KOPT-K1 (cell line): ENCODE results near the gene KLHL14.

Experiments used
- H3K27ac ChIP-seq: fragments of 200-600 bp; sonication (generic); 2 replicates; pipeline ENCODE4 v1.5.1; 2016; ENCODE audit warnings: antibody characterized with exemption, mild to moderate bottlenecking, low read depth, low read length; ENCODE audit not compliant: poor library complexity, severe bottlenecking
- H3K36me3 ChIP-seq: fragments of 200-600 bp; sonication (generic); 2 replicates; pipeline ENCODE4 v1.5.1; 2017; ENCODE audit warnings: antibody characterized with exemption, mild to moderate bottlenecking, low read length, moderate library complexity; ENCODE audit not compliant: insufficient read depth
- H3K9me3 ChIP-seq: fragments of 200-600 bp; sonication (generic); 2 replicates; pipeline ENCODE4 v1.5.1; 2017; ENCODE audit warnings: antibody characterized with exemption, low read length, mild to moderate bottlenecking; ENCODE audit not compliant: insufficient read depth, poor library complexity, severe bottlenecking

The KLHL14 gene

DNA sequence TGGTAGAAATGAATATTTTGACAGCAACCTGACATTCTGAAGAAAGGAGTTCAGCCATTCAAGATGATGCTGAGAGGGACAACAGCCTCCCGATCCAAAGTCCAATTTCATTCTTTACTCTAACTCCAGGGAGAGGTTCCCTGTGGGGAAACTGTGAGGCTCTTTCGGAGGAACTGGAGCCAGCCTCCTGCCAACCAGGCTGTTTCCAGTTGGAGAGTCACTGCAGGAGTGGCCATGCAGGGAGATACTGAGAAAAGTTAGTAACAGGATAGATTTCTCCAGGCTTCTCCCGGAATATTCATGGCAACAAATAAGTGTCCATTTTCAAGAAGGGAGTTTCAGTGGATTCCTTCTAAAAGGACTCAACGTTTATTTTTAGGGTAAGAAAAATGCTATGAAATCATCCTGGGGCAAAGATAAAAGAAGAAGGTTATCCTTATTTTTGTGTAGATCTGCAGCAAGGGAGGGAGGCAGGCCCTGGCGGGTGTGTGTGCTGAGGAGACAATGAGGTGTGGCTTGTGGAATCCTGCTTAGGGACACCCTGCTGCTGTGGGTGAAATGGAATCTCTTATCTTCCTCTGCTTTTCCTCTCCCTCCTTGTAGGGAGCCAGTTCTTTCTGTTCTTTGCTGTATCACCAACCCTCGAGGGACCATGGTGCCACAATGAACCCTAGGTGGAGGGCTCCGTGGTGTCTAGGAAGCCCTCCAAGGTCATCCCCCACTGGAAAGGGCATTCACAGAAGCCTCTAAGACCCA lies 18.1 kb downstream of the KLHL14 start:
- H3K27ac ChIP-seq = no peak overlapping the region
- H3K9me3 ChIP-seq = no peaks in the 10 kb centered on the region

DNA sequence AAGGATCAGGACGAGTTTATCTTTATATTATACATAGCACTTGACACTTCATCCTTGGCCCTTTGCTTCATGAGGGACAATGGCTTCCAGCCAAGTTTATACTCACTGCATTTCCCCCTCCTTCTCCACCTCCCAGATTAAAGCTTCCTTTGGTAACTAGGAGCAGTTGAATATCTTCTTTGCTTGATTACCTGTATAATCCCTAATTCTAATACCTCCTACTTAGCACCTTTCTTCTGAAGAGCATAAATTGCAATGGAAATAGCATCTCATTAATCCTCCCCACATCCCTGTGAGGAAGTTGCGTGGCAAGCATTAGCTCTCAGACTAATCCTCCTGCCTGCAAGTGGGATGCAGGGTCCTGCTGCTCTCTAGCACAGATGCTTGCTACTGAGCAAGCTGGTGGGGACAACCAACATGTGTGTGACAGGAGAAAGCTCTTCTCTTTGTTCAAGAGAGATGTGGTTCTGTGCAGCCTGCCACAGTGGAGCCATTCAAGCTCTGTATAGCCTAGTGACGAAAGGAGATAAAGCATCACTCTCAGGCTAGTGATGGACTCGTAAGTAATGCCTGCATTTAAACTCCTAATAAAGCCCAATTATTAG lies 19.1 kb downstream of the KLHL14 start:
- H3K36me3 ChIP-seq = no peaks in the 10 kb centered on the region

More for the DNA sequence above, 18.1 kb downstream of the KLHL14 start:
- H3K36me3 ChIP-seq = no peaks in the 10 kb centered on the region

DNA sequence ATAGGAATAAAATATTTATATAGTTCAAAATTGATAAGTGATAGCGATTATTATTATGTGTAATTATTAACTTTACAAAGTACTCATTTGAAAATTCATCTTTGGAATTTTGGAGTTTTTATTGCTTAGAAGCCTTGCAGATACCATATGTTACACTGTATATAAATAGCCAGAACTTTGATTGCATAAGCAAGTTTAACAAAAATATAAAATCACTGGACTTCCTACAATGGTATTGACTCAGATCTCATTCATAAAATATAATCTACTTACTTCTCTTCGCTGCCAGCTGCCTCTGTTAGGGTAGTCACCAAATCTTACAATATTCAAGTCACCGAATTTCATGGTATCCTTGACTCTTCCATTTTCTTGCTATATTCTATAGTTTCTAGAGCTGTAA lies 22.5 kb downstream of the KLHL14 start:
- no peaks in the 10 kb centered on the region for H3K9me3 ChIP-seq
- H3K36me3 ChIP-seq = no peaks in the 10 kb centered on the region

More for the DNA sequence above, 19.1 kb downstream of the KLHL14 start:
- no peak overlapping the region for H3K27ac ChIP-seq
- H3K9me3 ChIP-seq = no peaks in the 10 kb centered on the region

DNA sequence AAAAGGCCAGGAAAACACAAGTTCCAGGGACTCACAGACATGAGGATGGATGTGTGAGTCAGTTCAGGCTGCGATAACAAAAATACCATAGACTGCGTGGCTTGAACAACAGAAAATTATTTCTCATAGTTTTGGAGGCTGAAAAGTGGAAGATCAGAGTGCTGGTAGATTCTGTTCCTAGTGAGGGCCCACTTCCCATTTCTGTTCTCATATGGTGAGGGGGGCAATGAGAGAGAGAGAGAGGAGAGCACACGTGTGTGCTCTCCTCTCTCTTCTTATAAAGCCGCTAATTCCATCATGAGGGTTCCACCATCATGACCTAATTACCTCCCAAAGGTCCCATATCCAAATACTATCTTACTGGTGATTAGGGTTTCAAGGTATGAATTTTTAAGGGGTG lies 23.0 kb downstream of the KLHL14 start:
- no peaks in the 10 kb centered on the region for H3K36me3 ChIP-seq
- no peaks in the 10 kb centered on the region for H3K9me3 ChIP-seq
- no peak overlapping the region for H3K27ac ChIP-seq

More for the DNA sequence above, 22.5 kb downstream of the KLHL14 start:
- H3K27ac ChIP-seq = no peak overlapping the region

DNA sequence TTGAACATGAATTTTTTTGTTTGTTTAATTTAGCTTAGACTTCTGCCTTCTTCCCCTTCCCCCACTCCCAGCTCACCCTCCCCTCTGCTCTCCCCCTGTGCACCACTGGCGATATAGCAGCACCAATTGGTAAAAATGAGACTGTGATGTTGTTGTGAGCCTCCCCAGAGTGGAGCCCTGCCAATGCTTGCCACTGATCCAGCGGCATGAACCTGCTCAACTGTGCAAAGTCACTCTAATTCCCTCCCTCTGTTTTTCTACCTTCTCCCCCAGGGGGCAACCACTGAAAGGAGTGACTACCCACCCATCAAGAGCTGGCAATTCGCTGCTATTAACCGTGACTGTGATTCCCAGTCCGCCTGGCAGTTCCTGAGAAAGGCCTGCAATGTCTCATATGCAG lies 30.2 kb downstream of the KLHL14 start:
- Histone ChIP-seq H3K9me3 (no peaks in the 10 kb centered on the region), H3K36me3 (no peaks in the 10 kb centered on the region), H3K27ac (no peak overlapping the region)

DNA sequence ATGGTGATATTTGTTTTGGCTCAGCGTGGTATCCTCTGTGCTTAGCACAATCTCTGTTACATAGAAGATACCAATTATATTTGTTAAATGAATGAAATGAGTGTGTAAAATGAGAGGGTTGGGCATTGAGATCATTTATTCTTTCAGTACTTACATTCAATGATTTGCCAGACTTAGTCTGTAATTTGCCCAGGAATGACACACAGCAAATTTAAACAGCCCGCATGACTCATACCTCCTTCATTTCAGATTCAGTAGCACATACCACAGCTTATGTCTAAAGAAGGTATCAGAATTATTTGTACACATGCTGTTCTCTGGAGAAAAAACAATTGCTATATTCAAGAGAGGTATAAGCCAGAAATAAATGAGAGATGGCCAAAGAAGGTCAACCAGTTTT lies 37.0 kb downstream of the KLHL14 start:
- Histone ChIP-seq H3K9me3 (no peaks in the 10 kb centered on the region), H3K36me3 (no peaks in the 10 kb centered on the region), H3K27ac (no peak overlapping the region)

DNA sequence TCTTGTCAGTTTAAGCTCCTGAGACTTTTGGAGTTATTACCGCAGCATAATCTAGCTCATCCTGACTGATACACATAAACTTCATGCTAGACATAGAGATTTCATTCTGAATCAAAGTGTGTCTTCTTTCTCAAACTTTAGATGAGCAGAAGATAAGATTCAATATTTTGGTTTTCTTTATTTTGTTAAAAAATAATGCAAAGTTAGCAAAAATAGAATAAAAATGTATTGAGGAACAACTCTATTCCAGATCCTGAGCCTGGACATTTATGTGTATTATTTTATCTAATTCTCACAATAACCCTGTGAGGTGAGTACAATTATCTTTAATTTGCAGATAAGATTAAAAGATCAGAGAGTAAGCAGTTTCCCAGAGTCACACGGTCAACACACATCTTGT lies 38.4 kb downstream of the KLHL14 start:
- Histone ChIP-seq H3K36me3 (no peaks in the 10 kb centered on the region), H3K9me3 (no peaks in the 10 kb centered on the region), H3K27ac (no peak overlapping the region)

DNA sequence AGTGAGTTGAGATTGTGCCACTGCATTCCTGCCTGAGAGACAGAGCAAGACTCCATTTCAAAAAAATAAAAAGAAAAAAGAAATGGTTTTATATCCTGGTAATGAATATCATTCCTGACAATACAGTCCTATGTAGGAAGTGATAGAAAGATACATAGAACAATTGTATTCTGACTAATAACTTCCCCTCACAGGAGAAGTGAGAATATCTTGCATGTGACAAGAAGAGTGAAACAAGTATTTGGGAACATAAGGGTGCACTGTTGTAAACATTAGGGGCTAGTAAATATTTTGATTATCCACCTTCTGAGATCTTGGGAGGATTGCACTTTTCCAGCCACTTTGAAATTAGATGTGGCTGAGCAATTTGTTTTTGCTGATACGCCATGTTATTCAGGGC lies 40.7 kb downstream of the KLHL14 start:
- no peaks in the 10 kb centered on the region for H3K36me3 ChIP-seq
- H3K27ac ChIP-seq = no peak overlapping the region
- H3K9me3 ChIP-seq = no peaks in the 10 kb centered on the region

DNA sequence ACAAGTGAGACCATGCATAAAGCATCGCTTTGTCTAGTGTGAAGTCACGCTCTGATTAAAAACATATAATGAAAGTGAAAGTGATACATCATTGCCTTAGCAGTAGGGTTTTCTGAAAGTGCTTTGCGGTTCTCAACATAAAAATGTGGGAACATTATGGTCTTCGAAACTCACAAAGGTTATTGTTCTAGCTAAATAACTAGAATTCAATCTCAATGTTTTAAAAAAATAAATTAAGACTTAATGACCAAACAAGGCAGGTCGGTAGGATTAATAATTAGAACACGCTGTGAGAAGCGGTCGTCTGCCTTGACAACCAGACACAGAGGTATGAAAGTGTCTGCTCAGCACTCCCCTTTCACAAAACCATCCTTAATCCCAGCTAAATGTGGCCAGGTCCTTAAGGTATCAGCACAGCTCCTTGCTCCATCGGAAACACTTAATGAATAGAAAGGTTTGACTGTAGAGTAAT lies 42.2 kb downstream of the KLHL14 start:
- H3K9me3 ChIP-seq = no peaks in the 10 kb centered on the region
- peak overlapping the region; percentile 23 for H3K27ac ChIP-seq

DNA sequence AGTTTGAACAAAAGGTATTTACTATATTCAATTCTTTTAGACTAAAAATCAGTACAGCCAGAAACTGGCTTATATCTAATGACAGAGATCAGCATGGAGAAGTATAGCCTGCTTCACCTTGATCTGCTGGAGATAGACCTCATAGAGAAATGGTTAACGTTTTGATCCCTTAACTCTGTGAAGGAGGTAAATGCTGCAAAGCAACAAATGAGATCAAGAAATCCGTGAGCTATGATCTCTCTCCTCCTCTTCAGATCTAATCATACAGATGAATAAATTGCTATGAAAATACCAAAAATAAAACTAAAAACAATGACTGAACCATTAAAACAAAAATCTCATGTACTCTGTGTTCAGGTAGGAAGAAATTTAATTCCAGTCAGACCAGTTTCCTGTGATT lies 42.8 kb downstream of the KLHL14 start:
- no peaks in the 10 kb centered on the region for H3K36me3 ChIP-seq

More for the DNA sequence above, 42.2 kb downstream of the KLHL14 start:
- H3K36me3 ChIP-seq = no peaks in the 10 kb centered on the region

DNA sequence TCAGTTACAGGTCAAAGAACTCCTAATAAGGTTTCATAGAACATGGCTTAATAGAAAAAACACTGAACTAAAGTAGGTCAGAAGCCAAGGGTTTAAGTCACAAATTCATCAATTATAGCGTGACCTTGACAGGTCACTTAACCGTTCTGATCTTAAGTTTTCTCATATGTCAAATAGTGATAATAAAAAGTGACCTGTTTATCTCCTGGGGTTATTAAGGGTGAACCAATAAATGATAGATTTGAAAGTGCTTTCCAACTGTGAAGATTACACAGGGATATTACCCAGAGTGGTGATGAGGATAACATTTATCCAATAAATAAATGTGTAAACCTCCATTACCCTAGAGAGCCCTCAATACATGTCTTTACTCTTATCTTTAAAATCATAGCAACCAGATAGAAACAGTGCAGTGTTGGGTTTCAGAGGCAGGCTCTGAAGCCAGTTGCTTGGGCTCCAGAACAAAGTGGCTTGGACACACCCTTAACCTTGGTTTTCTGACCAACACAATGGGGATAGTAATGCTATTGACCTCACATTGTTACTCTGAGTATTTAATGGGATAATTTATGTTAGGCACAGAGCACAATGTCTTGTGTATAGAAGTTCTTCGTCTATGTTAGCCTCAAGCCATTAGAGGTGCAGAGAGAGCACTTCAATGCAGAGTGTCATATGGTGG lies 48.6 kb downstream of the KLHL14 start:
- Histone ChIP-seq H3K9me3 (peaks cover 6% of the 10 kb centered on the region), H3K27ac (no peak overlapping the region), H3K36me3 (no peaks in the 10 kb centered on the region)

More for the DNA sequence above, 42.8 kb downstream of the KLHL14 start:
- Histone ChIP-seq H3K9me3 (no peaks in the 10 kb centered on the region), H3K27ac (peak overlapping the region; percentile 23)

DNA sequence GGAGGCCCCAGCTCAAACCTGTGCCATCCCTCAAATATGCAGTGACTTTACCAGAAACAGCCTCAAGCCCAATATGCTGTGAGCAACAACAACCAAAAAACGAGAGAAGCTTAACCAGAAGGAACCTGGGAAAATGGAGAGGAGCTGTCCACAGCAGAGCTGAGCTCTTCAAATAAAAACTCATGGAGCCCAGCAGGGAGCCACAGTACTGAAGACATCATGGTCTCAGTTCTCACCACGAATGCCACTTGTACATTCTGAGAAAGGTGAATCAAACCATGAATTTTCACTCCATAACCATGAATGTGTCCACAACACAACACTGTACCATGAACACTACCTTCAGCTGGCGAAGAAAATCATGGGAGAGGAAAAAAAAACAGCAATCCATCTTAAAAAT lies 50.5 kb downstream of the KLHL14 start:
- Histone ChIP-seq H3K27ac (no peak overlapping the region), H3K36me3 (no peaks in the 10 kb centered on the region), H3K9me3 (peaks cover 6% of the 10 kb centered on the region)

DNA sequence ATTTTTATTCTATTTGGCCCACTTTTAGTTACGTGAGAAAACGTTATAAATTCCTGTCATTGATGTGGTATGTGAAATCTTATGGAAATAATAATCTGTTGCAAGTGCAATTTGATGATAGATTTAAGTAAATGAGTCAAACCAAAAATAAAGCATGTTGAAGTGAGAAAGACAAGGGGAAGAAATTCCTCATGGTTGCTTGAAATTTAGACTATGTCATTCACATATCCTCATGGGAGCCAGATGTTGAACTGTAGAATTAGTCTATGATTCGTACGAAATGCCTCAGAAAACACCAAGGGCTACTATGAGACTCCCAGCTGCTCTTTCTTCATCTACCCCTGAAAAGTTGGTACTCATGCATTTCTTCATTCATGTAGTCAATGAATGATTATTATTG lies 55.7 kb downstream of the KLHL14 start:
- H3K27ac ChIP-seq = no peak overlapping the region
- no peaks in the 10 kb centered on the region for H3K36me3 ChIP-seq
- H3K9me3 ChIP-seq = peaks cover 4% of the 10 kb centered on the region

DNA sequence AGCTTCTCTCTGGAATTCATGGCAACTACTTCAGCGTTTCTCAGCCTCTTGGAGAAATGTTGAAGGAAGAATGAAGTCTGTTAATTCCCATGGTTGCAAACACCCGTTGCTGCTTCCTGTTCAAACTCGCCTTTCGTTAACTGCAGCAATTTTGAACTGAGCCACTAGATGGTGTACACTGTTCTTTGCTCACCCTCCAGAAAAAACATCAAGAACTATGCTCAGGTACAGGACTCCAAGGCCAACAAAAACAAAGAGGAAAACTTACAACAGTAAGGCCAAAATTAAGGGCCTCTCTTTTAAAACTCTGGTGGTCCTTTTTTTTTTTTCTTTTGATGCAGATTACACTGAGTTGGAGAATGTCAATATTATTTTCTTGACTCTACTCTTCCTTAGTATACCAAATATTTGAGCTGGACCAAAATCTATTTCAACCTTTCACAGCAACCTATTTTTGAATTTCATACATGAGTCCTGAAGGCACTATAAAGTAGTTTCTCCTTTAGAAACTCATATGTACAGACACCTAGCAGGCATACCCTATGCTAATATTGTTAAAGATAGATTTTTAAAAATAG lies 58.2 kb downstream of the KLHL14 start:
- H3K36me3 ChIP-seq = no peaks in the 10 kb centered on the region
- no peaks in the 10 kb centered on the region for H3K9me3 ChIP-seq
- no peak overlapping the region for H3K27ac ChIP-seq

DNA sequence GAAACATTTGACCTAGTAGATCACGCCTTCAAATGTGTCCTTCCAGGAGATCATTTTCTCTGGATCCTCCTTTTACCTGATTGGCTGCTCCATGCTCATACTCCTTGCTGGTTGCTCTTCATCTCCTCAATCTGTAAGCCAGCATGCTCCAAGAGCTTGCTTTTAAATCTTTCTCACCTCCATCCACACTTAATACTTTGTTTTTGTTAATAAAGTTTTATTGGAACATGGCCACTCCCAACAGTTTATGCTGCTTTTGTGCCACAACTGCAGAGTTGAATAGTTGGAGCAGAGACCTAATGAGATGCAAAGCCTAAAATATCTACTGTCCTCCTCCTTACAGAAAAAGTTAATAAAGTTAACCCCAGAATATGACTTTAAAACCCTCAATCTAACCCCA lies 60.0 kb downstream of the KLHL14 start:
- Histone ChIP-seq H3K27ac (no peak overlapping the region), H3K36me3 (no peaks in the 10 kb centered on the region), H3K9me3 (no peaks in the 10 kb centered on the region)
